Mesodermal cell (in vitro differentiated cells): ENCODE measurements around the gene NINJ1.
A peak's percentile ranks its signal among the peaks of the same experiment; 100 is the strongest.

Experiments used
- H3K27ac ChIP-seq: 2 replicates; pipeline ENCODE4 v1.7.0; 2013; ENCODE audit warnings: mild to moderate bottlenecking, low read depth, low read length, moderate library complexity; ENCODE audit not compliant: severe bottlenecking
- H3K36me3 ChIP-seq: 2 replicates; pipeline ENCODE4 v1.7.1; 2013; ENCODE audit warnings: mild to moderate bottlenecking, low read length, moderate library complexity; ENCODE audit not compliant: control insufficient read depth, insufficient read depth
- H3K4me1 ChIP-seq: one replicate; pipeline ENCODE4 v1.7.1; 2013; ENCODE audit warnings: mild to moderate bottlenecking, low read length; ENCODE audit not compliant: insufficient read depth, control insufficient read depth, poor library complexity, severe bottlenecking
- H3K4me3 ChIP-seq: 2 replicates; pipeline ENCODE4 v1.7.0; 2013; ENCODE audit warnings: low read length, control low read depth, mild to moderate bottlenecking; ENCODE audit not compliant: insufficient read depth, poor library complexity, severe bottlenecking; ENCODE audit errors: extremely low read depth
- H3K9me3 ChIP-seq: 2 replicates; pipeline ENCODE4 v1.7.1; 2013; ENCODE audit warnings: mild to moderate bottlenecking, low read length, moderate library complexity; ENCODE audit not compliant: control insufficient read depth
- WGBS, 2 experiments: methylation state at CpG; one replicate each; pipeline ENCODE4 v1.1.5; 2013; ENCODE audit warnings: missing lambda C conversion rate in 2 of 2; ENCODE audit not compliant: insufficient coverage in 2 of 2; 5-methylcytosine and 5-hydroxymethylcytosine counted together

Gene NINJ1

GRCh38 chr9:93131599-93132286 is 2.3 kb downstream of the NINJ1 start:
- H3K27ac ChIP-seq = no peak overlapping the region
- H3K4me3 ChIP-seq = no peak overlapping the region
- 97 to 98% methylated on average over 9 to 10 of the region's 13 CpGs for WGBS, 2 experiments

GRCh38 chr9:93130861-93131481 is 3.1 kb downstream of the NINJ1 start:
- 93 to 96% methylated on average over 13 to 15 of the region's 15 CpGs for WGBS, 2 experiments
- Histone ChIP-seq H3K4me1 (peaks cover 50% of the 10 kb centered on the region), H3K9me3 (no peaks in the 10 kb centered on the region), H3K27ac (no peak overlapping the region), H3K4me3 (no peak overlapping the region), H3K36me3 (no peaks in the 10 kb centered on the region)

More at GRCh38 chr9:93131599-93132286, 2.3 kb downstream of the NINJ1 start:
- Histone ChIP-seq H3K9me3 (no peaks in the 10 kb centered on the region), H3K4me1 (peaks cover 43% of the 10 kb centered on the region), H3K36me3 (no peaks in the 10 kb centered on the region)

- H3K27ac ChIP-seq = no peak overlapping the region
- H3K9me3 ChIP-seq = no peaks in the 10 kb centered on the region
- peaks cover 56% of the 10 kb centered on the region for H3K4me1 ChIP-seq
- WGBS, 2 experiments = 91 to 96% methylated on average over 10 to 11 of the region's 11 CpGs
- no peak overlapping the region for H3K4me3 ChIP-seq
- H3K36me3 ChIP-seq = peaks cover 7% of the 10 kb centered on the region
Observed at GRCh38 chr9:93129691-93130500, 4.2 kb downstream of the NINJ1 start.

- Histone ChIP-seq H3K4me1 (peaks cover 51% of the 10 kb centered on the region), H3K9me3 (no peaks in the 10 kb centered on the region), H3K36me3 (peaks cover 13% of the 10 kb centered on the region), H3K27ac (no peak overlapping the region), H3K4me3 (no peak overlapping the region)
- 91 to 94% methylated on average over 8 of the region's 8 CpGs for WGBS, 2 experiments
Observed at GRCh38 chr9:93129286-93129685, 4.8 kb downstream of the NINJ1 start.

- 95 to 97% methylated on average over 3 to 7 of the region's 10 CpGs for WGBS, 2 experiments
- Histone ChIP-seq H3K4me1 (peaks cover 51% of the 10 kb centered on the region), H3K9me3 (no peaks in the 10 kb centered on the region), H3K36me3 (peaks cover 15% of the 10 kb centered on the region), H3K27ac (no peak overlapping the region), H3K4me3 (no peak overlapping the region)
Observed at GRCh38 chr9:93128715-93129224, 5.3 kb downstream of the NINJ1 start.

- WGBS, 2 experiments = 94 to 98% methylated on average over 13 to 14 of the region's 14 CpGs
- H3K36me3 ChIP-seq = peaks cover 15% of the 10 kb centered on the region
- no peaks in the 10 kb centered on the region for H3K9me3 ChIP-seq
- H3K27ac ChIP-seq = peak overlapping the region; percentile 73
- peaks cover 50% of the 10 kb centered on the region for H3K4me1 ChIP-seq
- H3K4me3 ChIP-seq = no peak overlapping the region
Observed at GRCh38 chr9:93128011-93128714, 5.9 kb downstream of the NINJ1 start.

- Histone ChIP-seq H3K4me1 (peaks cover 44% of the 10 kb centered on the region), H3K9me3 (no peaks in the 10 kb centered on the region), H3K27ac (peak overlapping the region; percentile 73), H3K36me3 (peaks cover 15% of the 10 kb centered on the region), H3K4me3 (no peak overlapping the region)
- 81 to 92% methylated on average over 8 of the region's 8 CpGs for WGBS, 2 experiments
Observed at GRCh38 chr9:93127395-93127911, 6.6 kb downstream of the NINJ1 start.

- Histone ChIP-seq H3K36me3 (peaks cover 15% of the 10 kb centered on the region), H3K27ac (peak overlapping the region; percentile 73), H3K4me3 (no peak overlapping the region), H3K4me1 (peaks cover 38% of the 10 kb centered on the region), H3K9me3 (no peaks in the 10 kb centered on the region)
- WGBS, 2 experiments = 57 to 61% methylated on average over 10 to 15 of the region's 18 CpGs
Observed at GRCh38 chr9:93126825-93127368, 7.2 kb downstream of the NINJ1 start.

GRCh38 chr9:93126151-93126781 is 7.8 kb downstream of the NINJ1 start:
- Histone ChIP-seq H3K4me3 (no peak overlapping the region), H3K36me3 (peaks cover 18% of the 10 kb centered on the region), H3K9me3 (no peaks in the 10 kb centered on the region), H3K27ac (peak overlapping the region; percentile 73), H3K4me1 (peaks cover 32% of the 10 kb centered on the region)
- WGBS, 2 experiments = 82 to 91% methylated on average over 13 to 18 of the region's 23 CpGs
